GM08714 (cell line): ENCODE measurements around the gene NRG3.
"Not testable (repeated sequence)": the region's sequence is repeated elsewhere in the genome, so short reads cannot be mapped to it uniquely, and the experiment has no call there.

ENCODE experiments used
- H3K4me3 ChIP-seq: fragments of 200-500 bp; sonication (Bioruptor generic); 2 replicates; pipeline ENCODE4 v1.5.1; 2014; ENCODE audit warnings: mild to moderate bottlenecking, low read length, inconsistent platforms
- ZNF274 ChIP-seq: IDR thresholded peaks from 2 replicates; pipeline ENCODE4 v1.6.1; 2012; ENCODE audit warnings: mild to moderate bottlenecking, low read depth, low read length

The NRG3 gene

DNA sequence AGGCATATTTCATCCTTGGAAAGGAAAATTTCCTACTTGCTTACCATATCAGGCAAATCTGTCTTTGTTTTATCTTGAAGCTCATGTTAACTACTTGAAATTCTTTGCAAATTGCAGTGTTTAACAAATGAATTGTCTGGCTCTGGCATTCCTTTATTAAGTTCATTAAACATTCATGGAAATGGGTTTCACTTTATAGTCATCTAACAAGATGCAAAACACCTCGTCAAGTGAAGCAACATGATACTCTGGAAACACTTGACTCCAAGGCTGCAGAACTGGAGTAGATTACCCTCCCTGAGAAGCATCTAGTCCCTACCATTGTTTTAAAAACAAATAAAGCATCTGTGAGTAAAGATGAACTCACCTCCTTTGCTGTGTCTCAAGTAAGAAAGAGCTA lies 1086.9 kb downstream of the NRG3 start:
- TF ChIP-seq ZNF274, result no peak
- H3K4me3 ChIP-seq, result no peak overlapping the region

GRCh38 chr10:82966130-82966529 lies 1091.1 kb downstream of the NRG3 start:
- TF ChIP-seq ZNF274, result no peak
- H3K4me3 ChIP-seq, result no peak overlapping the region

GRCh38 chr10:82968533-82968932 lies 1093.5 kb downstream of the NRG3 start:
- H3K4me3 ChIP-seq, result no peak overlapping the region
- no peak for TF ChIP-seq ZNF274

DNA sequence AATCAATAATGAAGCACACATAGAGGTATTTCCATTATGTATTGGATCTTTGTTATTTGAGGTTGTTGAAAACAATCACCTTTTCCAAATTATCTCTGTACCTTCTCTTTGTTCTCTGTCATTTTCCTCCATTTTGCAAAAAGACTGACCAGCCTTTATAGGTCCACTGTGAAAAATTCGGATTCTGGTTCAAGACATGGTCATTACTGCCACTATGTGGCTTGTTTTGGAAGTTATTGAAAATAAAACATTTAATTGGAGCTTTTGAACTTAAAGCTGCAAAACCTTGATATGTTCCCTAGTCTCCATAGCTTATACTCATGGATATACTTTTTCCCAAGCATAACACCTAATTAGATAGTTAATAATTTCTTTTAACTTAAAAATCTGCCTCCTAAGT lies 1094.4 kb downstream of the NRG3 start:
- TF ChIP-seq ZNF274, result no peak
- no peak overlapping the region for H3K4me3 ChIP-seq

GRCh38 chr10:82980321-82980720 lies 1105.3 kb downstream of the NRG3 start:
- H3K4me3 ChIP-seq, result no peak overlapping the region
- TF ChIP-seq ZNF274, result no peak

DNA sequence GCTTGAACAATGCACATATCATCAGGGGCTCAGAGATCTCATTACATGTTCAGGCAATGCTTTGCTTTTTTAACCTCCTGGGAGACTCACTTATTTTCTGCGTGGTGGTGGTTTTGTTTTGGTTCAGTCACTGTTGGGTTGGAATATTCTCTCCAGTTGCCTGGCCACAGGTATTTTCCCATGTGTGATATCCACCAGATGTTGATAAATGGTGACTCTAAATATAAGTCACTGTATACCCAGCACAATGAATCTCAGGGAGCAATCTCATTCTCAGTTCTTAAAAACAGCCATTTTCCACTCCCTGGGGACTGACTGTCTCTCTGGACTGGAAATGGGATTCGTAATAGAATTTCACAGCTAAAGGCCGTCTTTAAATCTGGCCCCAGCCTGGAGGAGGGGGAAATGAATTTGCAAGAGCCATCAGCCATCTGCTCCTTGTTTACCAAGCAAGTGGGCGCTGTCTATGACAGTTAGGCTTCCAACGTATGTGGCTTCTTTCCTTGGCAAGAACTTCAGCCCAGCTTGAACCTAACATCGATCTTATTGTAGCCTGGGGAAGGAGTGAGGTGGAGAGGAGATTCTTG lies 1106.2 kb downstream of the NRG3 start:
- H3K4me3 ChIP-seq, result no peak overlapping the region
- no peak for TF ChIP-seq ZNF274

- no peak overlapping the region for H3K4me3 ChIP-seq
- no peak for TF ChIP-seq ZNF274
These were observed 1107.2 kb downstream of the NRG3 start for GRCh38 chr10:82982110-82982608.

- no peak for TF ChIP-seq ZNF274
- H3K4me3 ChIP-seq, result no peak overlapping the region
These were observed 1111.2 kb downstream of the NRG3 start for GRCh38 chr10:82986216-82986615.

DNA sequence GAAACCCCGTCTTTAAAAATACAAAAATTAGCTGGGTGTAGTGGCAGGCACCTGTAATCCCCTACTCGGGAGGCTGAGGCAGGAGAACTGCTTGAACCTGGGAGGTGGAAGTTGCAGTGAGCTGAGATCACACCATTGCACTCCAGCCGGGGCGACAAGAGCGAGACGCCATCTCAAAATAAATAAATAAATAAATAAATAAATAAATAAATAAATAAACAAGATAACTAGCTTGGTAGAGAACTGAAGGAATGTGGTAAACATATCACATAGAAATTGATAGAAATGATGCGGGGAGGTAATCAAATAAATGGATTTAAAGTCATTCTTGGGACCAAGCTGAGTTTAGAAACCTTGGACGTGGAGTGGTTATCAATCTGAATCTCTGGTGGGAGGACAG lies 1131.5 kb downstream of the NRG3 start:
- not testable (repeated sequence) for H3K4me3 ChIP-seq

GRCh38 chr10:83007510-83007909 lies 1132.5 kb downstream of the NRG3 start:
- TF ChIP-seq ZNF274, result no peak
- H3K4me3 ChIP-seq, result no peak overlapping the region

GRCh38 chr10:83012866-83013265 lies 1137.9 kb downstream of the NRG3 start:
- TF ChIP-seq ZNF274, result no peak
- H3K4me3 ChIP-seq, result no peak overlapping the region

DNA sequence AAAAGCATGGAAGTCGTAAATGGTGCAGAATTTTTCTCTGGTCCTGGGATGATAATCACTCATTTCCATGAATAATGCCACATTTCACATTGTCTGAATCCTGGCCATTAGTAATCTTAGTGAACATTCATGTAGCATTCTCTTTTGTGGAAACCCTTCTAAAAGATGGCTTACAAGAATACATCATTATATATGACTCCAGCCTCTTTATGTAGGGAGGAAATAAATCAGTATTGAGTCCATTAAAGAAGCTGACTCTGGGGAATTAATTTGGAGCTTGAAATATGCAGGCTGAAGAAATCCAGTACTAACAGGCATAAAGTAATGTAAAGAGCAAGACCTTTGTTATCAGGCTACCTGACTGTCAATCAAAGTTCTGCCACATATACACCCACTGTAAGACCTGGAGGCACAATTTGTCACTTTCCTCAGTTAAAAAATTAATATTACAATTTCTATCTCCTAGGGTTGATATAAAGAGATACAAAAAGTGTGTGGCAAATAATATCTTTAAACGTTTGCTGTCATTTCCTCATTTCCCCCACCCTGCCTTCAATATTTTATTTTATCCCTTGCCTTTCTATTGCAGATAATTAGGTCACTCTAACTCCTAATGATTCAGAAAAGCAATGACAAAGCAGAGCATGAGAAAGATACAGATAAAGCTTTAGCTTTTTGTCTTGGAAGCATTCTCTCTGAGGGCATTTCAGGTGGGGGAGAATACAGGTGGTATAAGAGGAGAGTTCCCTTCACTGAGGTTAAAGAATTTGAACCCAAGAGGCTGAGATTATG lies 1142.3 kb downstream of the NRG3 start:
- TF ChIP-seq ZNF274, result no peak
- no peak overlapping the region for H3K4me3 ChIP-seq

GRCh38 chr10:83023662-83024061 lies 1148.7 kb downstream of the NRG3 start:
- no peak overlapping the region for H3K4me3 ChIP-seq
- TF ChIP-seq ZNF274, result no peak
